OCI-LY7 (cell line): Measurements from ENCODE around the gene CDA.

Experiments
- CTCF ChIP-seq: fragments of 200-600 bp; sonication (generic); conservative IDR thresholded peaks from 2 replicates; pipeline ENCODE4 v1.5.1; 2014; ENCODE audit warnings: mild to moderate bottlenecking, antibody characterized with exemption, low read length, moderate library complexity, mixed read lengths
- EZH2phosphoT487 ChIP-seq: fragments of 200-600 bp; sonication (generic); IDR thresholded peaks from 2 replicates; pipeline ENCODE4 v1.6.1; 2018; ENCODE audit warnings: low read depth, borderline replicate concordance, mild to moderate bottlenecking, mixed run types, antibody characterized with exemption, low read length, moderate library complexity, mixed read lengths

- TF ChIP-seq CTCF (no peak), EZH2phosphoT487 (no peak)
Observed at GRCh38 chr1:20641975-20642374, 53.1 kb downstream of the CDA start.
